Fibroblast of lung (primary cell): Measurements from ENCODE around the gene ABCD1. TPM values are rescaled to one million over a fixed set of nuclear protein-coding genes. Genes with fewer than 3 reads are reported as not detected.
"Not testable (repeated sequence)": the region's sequence is repeated elsewhere in the genome, so short reads cannot be mapped to it uniquely, and the experiment has no call there.

Experiments used
- DNase-seq, 2 donors: peaks; one replicate each; pipeline versions ENCODE4 v3.0.0 to v3.0.0-alpha.2; 2010; ENCODE audit warnings: low read depth in 2 of 2
- H2AFZ ChIP-seq: 2 replicates; pipeline ENCODE4 v1.5.1; 2012; ENCODE audit warnings: low read length, control low read depth, inconsistent platforms
- H3K27ac ChIP-seq: 2 replicates; pipeline ENCODE4 v1.5.1; 2011; ENCODE audit warnings: low read length, control low read depth; ENCODE audit not compliant: insufficient read depth
- H3K27me3 ChIP-seq: 2 replicates; pipeline ENCODE4 v1.5.1; 2011; ENCODE audit warnings: mild to moderate bottlenecking, low read length; ENCODE audit not compliant: control insufficient read depth, insufficient read depth
- H3K36me3 ChIP-seq: 2 replicates; pipeline ENCODE4 v1.5.1; 2011; ENCODE audit warnings: low read length; ENCODE audit not compliant: control insufficient read depth, insufficient read depth
- H3K4me1 ChIP-seq: 2 replicates; pipeline ENCODE4 v1.5.1; 2011; ENCODE audit warnings: low read length; ENCODE audit not compliant: control insufficient read depth, insufficient read depth; ENCODE audit errors: extremely low read depth
- H3K4me2 ChIP-seq: 2 replicates; pipeline ENCODE4 v1.5.1; 2011; ENCODE audit warnings: low read length, control low read depth; ENCODE audit not compliant: insufficient read depth; ENCODE audit errors: extremely low read depth
- H3K4me3 ChIP-seq, 4 experiments: fragments of 200-600 bp in 1 of 4; sonication (generic) in 1 of 4; replicated peaks in 1 of 4; 2 replicates each; pipeline ENCODE4 v1.5.1; 2011 to 2016; ENCODE audit warnings: low read length in 4 of 4, low read depth in 3 of 4, mild to moderate bottlenecking in 3 of 4, control low read depth in 2 of 4, inconsistent platforms in 1 of 4, mixed read lengths in 1 of 4; ENCODE audit not compliant: insufficient read depth in 1 of 4; ENCODE audit errors: control extremely low read depth in 1 of 4
- H3K79me2 ChIP-seq: 2 replicates; pipeline ENCODE4 v1.5.1; 2012; ENCODE audit warnings: mild to moderate bottlenecking, low read length, inconsistent platforms; ENCODE audit not compliant: control insufficient read depth, insufficient read depth
- H3K9ac ChIP-seq: 2 replicates; pipeline ENCODE4 v1.5.1; 2011; ENCODE audit warnings: mild to moderate bottlenecking, low read length, control low read depth; ENCODE audit not compliant: insufficient read depth
- H3K9me3 ChIP-seq: 2 replicates; pipeline ENCODE4 v1.5.1; 2012; ENCODE audit warnings: low read depth, low read length; ENCODE audit not compliant: control insufficient read depth, insufficient read depth
- H4K20me1 ChIP-seq: 2 replicates; pipeline ENCODE4 v1.5.1; 2011; ENCODE audit warnings: low read length; ENCODE audit not compliant: control insufficient read depth, insufficient read depth; ENCODE audit errors: extremely low read depth
- EZH2 ChIP-seq: IDR thresholded peaks from 2 replicates; pipeline ENCODE4 v1.5.1; 2012; ENCODE audit warnings: low read length, control low read depth, mild to moderate bottlenecking; ENCODE audit errors: missing control alignments
- polyA plus RNA-seq, 2 donors: library from polyadenylated mRNA; depleted of rRNA in 1 of 2; stranded (reverse) in 1 of 2; unstranded in 1 of 2; fragments of >200 nt; gene quantifications; 2 replicates each; pipeline ENCODE4 v1.2.1, GENCODE V29; 2011 to 2012; ENCODE audit warnings: missing spikeins in 1 of 2
- total RNA-seq: library from RNA; depleted of rRNA; stranded (reverse); fragments of >200 nt; gene quantifications from 2 replicates; pipeline ENCODE4 v1.2.1, GENCODE V29; 2014
- TF ChIP-seq, protein P1 (sequence below), 2 donors: IDR thresholded peaks in 1 of 2; conservative IDR thresholded peaks in 1 of 2; 1 replicate in 1 of 2; 2 replicates in 1 of 2; pipeline ENCODE4 v1.5.1; 2011 to 2012; ENCODE audit warnings: low read length in 2 of 2, control low read depth in 1 of 2, inconsistent platforms in 1 of 2, low read depth in 1 of 2, mild to moderate bottlenecking in 1 of 2

ABCD1 gene
- total and polyA plus RNA-seq, 2 donors (not counting 1 experiment from before 2014, with no cell fraction given) = 4.0 to 12.7 TPM

GRCh38 chrX:153728095-153728494, 3.4 kb downstream of the ABCD1 start:
- Histone ChIP-seq H3K9ac (no peak overlapping the region), H4K20me1 (no peaks in the 10 kb centered on the region), H3K79me2 (peaks cover 2% of the 10 kb centered on the region), H3K36me3 (no peaks in the 10 kb centered on the region), H3K27ac (no peak overlapping the region), H3K4me2 (no peak overlapping the region), H3K9me3 (no peaks in the 10 kb centered on the region), H3K4me3 (no peak overlapping the region), H2AFZ (no peak overlapping the region), H3K27me3 (no peaks in the 10 kb centered on the region), H3K4me1 (peaks cover 10% of the 10 kb centered on the region)
- no peak for TF ChIP-seq EZH2
- TF ChIP-seq, protein P1, sequence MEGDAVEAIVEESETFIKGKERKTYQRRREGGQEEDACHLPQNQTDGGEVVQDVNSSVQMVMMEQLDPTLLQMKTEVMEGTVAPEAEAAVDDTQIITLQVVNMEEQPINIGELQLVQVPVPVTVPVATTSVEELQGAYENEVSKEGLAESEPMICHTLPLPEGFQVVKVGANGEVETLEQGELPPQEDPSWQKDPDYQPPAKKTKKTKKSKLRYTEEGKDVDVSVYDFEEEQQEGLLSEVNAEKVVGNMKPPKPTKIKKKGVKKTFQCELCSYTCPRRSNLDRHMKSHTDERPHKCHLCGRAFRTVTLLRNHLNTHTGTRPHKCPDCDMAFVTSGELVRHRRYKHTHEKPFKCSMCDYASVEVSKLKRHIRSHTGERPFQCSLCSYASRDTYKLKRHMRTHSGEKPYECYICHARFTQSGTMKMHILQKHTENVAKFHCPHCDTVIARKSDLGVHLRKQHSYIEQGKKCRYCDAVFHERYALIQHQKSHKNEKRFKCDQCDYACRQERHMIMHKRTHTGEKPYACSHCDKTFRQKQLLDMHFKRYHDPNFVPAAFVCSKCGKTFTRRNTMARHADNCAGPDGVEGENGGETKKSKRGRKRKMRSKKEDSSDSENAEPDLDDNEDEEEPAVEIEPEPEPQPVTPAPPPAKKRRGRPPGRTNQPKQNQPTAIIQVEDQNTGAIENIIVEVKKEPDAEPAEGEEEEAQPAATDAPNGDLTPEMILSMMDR (conservative IDR thresholded peaks at IDR 0.05 in 1 of 2, IDR thresholded peaks at IDR 0.05 in 1 of 2; ENCODE audit: low read depth in 1 of 2, low read length in 2 of 2) = no peak
- no peak for DNase-seq

- Histone ChIP-seq H3K27me3 (no peaks in the 10 kb centered on the region), H3K4me3 (no peak overlapping the region), H3K9ac (no peak overlapping the region), H3K79me2 (no peaks in the 10 kb centered on the region), H3K4me1 (peaks cover 10% of the 10 kb centered on the region), H3K9me3 (no peaks in the 10 kb centered on the region), H3K36me3 (no peaks in the 10 kb centered on the region), H4K20me1 (no peaks in the 10 kb centered on the region), H3K27ac (no peak overlapping the region), H3K4me2 (no peak overlapping the region), H2AFZ (no peak overlapping the region)
- no peak for DNase-seq
- TF ChIP-seq, protein P1 (conservative IDR thresholded peaks at IDR 0.05 in 1 of 2, IDR thresholded peaks at IDR 0.05 in 1 of 2; ENCODE audit: low read depth in 1 of 2, low read length in 2 of 2) = no peak
- TF ChIP-seq EZH2 = no peak
Observed at GRCh38 chrX:153728951-153729631, 4.4 kb downstream of the ABCD1 start.

DNA sequence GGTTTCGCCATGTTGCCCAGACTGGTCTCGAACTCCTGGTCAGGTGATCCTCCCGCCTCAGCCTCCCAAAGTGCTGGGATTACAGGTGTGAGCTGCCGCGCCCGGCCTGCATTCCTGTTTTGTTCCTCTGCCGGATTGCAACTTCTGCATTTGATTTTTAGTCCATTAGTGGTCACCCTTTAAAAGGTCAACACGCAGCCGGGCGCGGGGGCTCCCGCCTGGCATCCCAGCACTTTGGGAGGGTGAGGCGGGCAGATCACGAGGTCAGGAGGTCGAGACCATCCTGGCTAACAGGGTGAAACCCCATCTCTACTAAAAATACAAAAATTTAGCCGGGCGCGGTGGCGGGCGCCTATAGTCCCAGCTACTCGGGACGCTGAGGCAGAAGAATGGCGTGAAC, 5.5 kb downstream of the ABCD1 start:
- H2AFZ ChIP-seq, H3K4me2 ChIP-seq, H4K20me1 ChIP-seq, H3K9me3 ChIP-seq, H3K79me2 ChIP-seq, H3K36me3 ChIP-seq, DNase-seq, H3K9ac ChIP-seq, H3K27ac ChIP-seq, H3K4me3 ChIP-seq, H3K27me3 ChIP-seq: not testable (repeated sequence)
- peaks cover 10% of the 10 kb centered on the region for H3K4me1 ChIP-seq
